GM21381 (cell line): ENCODE data around the gene USP5.

Experiments used
- ATAC-seq: cut with Tn5 transposase; IDR thresholded peaks from one replicate; pipeline ENCODE4 v1.9.1; 2021; ENCODE audit warnings: mild to moderate bottlenecking, moderate library complexity; ENCODE audit not compliant: unreplicated experiment

Gene USP5

GRCh38 chr12:6825398-6826124 is 26.4 kb upstream of the USP5 start:
- ATAC-seq = no peak

DNA sequence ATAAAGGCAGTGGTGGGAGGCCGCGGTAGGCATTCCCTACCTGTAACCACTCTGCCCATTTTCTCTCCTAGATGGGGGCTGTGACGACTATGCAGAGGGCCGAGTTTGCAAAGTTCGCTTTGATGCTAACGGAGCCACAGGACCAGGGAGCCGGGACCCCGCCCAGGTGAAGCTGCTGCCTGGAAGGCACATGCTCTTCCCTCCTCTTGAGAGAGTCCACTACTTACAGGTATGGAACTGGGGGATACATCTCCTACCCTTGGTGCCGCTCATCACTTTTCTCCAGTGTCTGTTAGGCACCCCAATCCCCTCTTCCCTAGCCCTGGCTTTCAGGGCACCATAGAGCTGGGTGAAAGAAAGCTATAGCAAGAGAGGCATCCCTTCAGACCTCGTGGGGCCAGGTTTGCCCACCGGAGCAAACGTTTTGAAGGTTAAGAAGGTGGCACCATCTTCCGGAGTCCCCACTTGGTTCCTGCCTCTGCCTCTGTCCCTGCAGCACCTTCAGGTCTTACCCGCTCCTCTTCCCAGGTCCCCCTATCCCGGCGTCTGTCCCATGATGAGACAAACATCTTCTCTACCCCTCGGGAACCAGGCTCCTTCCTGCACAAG is 25.7 kb upstream of the USP5 start:
- no peak for ATAC-seq

DNA sequence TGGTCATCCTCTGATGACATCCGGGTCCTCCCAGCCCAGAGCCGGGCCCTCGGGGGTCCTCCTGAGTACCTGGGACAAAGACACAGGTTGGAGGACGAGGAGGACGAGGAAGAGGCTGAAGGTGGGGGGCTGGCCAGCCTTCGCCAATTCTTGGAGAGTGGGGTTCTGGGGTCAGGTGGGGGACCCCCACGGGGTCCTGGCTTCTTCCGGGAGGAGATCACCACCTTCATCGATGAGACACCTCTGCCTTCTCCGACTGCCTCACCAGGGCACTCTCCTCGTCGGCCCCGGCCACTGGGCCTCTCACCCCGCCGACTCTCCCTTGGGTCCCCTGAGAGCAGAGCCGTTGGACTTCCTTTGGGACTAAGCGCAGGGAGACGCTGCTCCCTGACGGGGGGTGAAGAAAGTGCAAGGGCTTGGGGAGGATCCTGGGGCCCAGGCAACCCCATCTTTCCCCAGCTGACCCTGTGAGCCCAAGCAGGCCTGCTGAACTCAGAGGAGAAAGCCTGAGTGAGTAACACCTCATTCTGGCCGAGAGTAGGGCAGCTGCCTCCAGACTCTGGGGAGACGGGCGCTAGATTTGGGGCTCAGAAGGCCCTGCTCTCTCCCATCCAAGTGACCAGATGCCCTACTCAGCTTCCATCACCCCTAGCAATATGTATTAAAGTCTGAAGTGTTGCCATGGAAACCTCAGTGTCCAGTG is 25.1 kb upstream of the USP5 start:
- ATAC-seq = no peak

DNA sequence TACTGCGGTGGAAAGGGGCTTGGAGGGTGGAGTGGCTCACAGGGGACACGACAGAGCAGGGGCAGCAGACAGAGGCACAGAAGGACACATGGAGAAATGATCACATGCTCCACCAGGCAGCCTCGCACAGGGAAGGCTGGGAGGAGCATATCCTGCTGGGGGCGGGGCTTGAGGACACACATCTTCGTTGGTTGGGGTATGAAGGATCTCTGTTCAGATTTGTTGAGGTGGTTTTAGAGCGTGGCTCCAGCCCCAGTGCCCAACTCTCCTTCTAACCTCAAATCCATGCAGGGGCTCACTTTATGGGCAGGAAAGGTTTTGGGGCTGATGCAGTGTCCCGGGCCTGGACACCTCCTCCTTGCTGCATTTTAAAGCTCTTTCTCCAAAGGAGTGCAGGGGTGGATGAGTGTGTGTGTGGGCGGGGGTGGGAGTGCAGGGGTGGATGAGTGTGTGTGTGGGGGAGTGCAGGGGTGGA is 24.5 kb upstream of the USP5 start:
- ATAC-seq = no peak

GRCh38 chr12:6827982-6828780 is 23.8 kb upstream of the USP5 start, which contains the start of gene P3H3:
Gene P3H3, plus strand, starts transcription at chr12:6828407. Its CDS starts 34 bp downstream, at chr12:6828441.
- no peak for ATAC-seq

GRCh38 chr12:6828781-6829535 is 23.0 kb upstream of the USP5 start:
- no peak for ATAC-seq

GRCh38 chr12:6829536-6830220 is 22.3 kb upstream of the USP5 start:
- no peak for ATAC-seq

GRCh38 chr12:6830286-6830890 is 21.6 kb upstream of the USP5 start:
- ATAC-seq = no peak

GRCh38 chr12:6830999-6831398 is 21.0 kb upstream of the USP5 start:
- no peak for ATAC-seq

GRCh38 chr12:6831450-6831995 is 20.4 kb upstream of the USP5 start:
- ATAC-seq = no peak

DNA sequence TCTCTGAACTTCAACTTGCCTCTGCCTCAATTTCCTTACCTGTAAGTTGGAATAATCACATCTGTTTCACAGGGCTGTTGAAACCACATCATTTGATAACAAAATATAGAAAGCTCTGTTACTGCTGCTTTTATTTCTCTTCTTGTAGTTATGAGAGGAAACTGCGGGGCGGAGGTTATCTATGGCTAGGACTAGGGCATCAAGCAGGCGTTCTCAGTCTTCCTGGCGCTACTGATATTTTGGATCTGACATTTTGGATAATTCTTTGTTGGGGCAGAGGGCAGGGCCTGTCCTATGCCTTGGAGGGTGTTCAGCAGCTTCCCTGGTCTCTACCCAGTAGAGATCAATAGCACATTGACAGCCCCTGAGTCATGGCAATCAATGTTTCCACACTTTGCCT is 19.8 kb upstream of the USP5 start:
- no peak for ATAC-seq

- no peak for ATAC-seq
These were observed 18.6 kb upstream of the USP5 start for GRCh38 chr12:6833189-6833890.

DNA sequence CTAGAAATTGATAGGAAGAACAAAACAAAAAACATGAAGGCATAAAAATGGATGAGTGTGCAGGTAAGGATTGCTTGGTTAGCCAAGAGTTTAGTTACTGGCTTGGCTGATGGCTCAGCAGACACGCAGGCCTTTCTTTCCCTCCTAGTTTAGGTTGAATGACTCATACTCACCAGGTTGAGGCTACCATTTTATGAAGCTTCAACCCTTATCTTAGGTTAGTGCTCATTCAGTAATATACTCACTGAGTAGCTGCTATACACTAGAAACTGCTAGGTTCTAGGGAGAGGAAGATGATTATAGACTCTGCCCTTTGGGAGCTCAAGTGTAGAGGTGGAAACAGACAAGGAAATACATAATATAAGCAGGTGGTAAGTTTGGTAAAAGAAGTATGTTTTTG is 17.7 kb upstream of the USP5 start:
- no peak for ATAC-seq

DNA sequence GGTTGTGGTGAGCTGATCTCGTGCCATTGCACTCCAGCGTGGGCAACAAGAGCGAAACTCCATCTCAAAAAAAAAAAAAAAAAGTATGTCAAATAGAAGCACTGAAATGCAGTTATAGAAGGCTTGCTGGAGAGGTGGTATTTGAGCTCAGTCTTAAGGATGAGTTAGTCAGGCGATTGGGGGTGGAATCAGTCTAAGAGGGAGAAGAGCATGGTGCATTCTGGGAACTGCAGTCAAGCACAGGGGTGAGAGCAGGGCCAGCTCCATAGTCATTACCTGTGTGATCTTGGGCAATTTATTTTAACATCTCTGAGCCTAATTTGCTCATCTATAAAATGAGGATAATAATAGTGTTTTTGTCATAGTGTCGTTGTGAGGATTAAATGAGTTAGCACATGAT is 17.1 kb upstream of the USP5 start:
- no peak for ATAC-seq

- ATAC-seq = no peak
These were observed 15.1 kb upstream of the USP5 start for GRCh38 chr12:6836851-6837250.

DNA sequence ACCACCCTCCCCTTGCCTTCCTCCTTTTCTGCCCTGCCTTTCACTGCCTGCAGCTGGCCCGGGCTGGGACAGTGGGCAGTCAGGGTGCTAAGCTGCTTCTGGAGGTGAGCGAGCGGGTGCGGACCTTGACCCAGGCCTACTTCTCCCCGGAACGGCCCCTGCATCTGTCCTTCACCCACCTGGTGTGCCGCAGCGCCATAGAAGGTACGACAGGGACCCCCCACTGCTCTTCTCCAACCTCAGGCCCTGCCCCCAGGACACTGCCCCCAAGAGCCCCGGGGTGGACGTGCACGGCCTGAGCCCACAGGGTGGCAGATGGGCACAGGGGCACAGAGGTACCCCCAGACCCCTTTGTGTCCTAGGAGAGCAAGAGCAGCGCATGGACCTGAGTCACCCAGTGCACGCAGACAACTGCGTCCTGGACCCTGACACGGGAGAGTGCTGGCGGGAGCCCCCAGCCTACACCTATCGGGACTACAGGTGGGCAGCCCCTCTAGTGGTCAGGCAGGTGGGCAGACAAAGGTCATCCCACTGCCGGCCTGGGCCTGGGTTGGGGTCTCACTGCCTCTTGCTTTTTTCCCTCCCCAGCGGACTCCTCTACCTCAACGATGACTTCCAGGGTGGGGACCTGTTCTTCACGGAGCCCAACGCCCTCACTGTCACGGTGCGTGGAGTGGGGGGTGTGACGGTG is 14.4 kb upstream of the USP5 start:
- no peak for ATAC-seq

- ATAC-seq = no peak
These were observed 13.1 kb upstream of the USP5 start for GRCh38 chr12:6838854-6839253.
